Effector memory CD8-positive, alpha-beta T cell (primary cell): ENCODE results near the gene ITPR1.
A peak's percentile ranks its signal among the peaks of the same experiment; 100 is the strongest.
"Not testable (repeated sequence)": the region's sequence is repeated elsewhere in the genome, so short reads cannot be mapped to it uniquely, and the experiment has no call there.

Experiments used
- ATAC-seq: fragments of 150-1000 bp; cut with Tn5 transposase; replicated peaks from 2 replicates; pipeline ENCODE4 v1.10.0; 2021; ENCODE audit warnings: mild to moderate bottlenecking, moderate library complexity
- DNase-seq, 3 experiments: peaks; one replicate each; pipeline ENCODE4 v3.0.0; 2021
- H3K27ac Mint-ChIP-seq, 2 donors: one replicate each; pipeline ENCODE4 v1.8.0; 2022; ENCODE audit warnings: mild to moderate bottlenecking in 2 of 2, mixed read lengths in 2 of 2, moderate library complexity in 2 of 2
- H3K27me3 Mint-ChIP-seq, 2 donors: one replicate each; pipeline ENCODE4 v1.8.0; 2022; ENCODE audit warnings: mixed read lengths in 2 of 2
- H3K36me3 Mint-ChIP-seq: one replicate; pipeline ENCODE4 v1.8.0; 2022; ENCODE audit warnings: mild to moderate bottlenecking, moderate library complexity, mixed read lengths; ENCODE audit not compliant: insufficient read depth
- H3K4me1 Mint-ChIP-seq, 2 donors: one replicate each; pipeline ENCODE4 v1.8.0; 2022; ENCODE audit warnings: low read depth in 2 of 2, mixed read lengths in 2 of 2
- H3K4me3 Mint-ChIP-seq, 2 donors: one replicate each; pipeline ENCODE4 v1.8.0; 2022; ENCODE audit warnings: mild to moderate bottlenecking in 2 of 2, mixed read lengths in 2 of 2, moderate library complexity in 2 of 2
- H3K9me3 Mint-ChIP-seq, 2 donors: one replicate each; pipeline ENCODE4 v1.8.0; 2022; ENCODE audit warnings: mixed read lengths in 2 of 2

The ITPR1 gene

DNA sequence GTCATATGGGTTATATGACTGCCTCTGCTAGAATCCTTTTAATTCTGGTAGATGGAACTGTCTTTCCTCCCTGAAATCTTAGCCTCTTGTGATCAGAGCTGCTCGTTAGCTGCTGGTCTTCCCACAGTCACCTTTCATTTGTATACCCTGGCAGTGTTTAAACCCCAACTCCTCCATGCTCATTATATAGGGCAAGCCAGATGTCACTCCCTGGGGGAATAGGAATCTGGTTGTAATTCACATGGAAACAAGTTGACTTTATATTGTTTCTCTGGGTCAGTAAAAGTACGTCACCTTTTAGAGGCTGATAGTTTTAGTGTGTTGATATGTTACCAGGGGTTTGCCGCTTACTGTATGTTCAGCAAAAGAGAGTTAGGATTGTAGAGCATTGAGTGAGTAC, 103.5 kb downstream of the ITPR1 start:
- ATAC-seq (no peak), DNase-seq (no peak)
- Mint-ChIP-seq H3K4me3 (no peak overlapping the region), H3K27ac (no peak overlapping the region), H3K4me1 (peaks cover 20 to 34% of the 10 kb centered on the region in 2 donors), H3K36me3 (no peaks in the 10 kb centered on the region), H3K9me3 (no peaks in the 10 kb centered on the region), H3K27me3 (no peaks in the 10 kb centered on the region)

DNA sequence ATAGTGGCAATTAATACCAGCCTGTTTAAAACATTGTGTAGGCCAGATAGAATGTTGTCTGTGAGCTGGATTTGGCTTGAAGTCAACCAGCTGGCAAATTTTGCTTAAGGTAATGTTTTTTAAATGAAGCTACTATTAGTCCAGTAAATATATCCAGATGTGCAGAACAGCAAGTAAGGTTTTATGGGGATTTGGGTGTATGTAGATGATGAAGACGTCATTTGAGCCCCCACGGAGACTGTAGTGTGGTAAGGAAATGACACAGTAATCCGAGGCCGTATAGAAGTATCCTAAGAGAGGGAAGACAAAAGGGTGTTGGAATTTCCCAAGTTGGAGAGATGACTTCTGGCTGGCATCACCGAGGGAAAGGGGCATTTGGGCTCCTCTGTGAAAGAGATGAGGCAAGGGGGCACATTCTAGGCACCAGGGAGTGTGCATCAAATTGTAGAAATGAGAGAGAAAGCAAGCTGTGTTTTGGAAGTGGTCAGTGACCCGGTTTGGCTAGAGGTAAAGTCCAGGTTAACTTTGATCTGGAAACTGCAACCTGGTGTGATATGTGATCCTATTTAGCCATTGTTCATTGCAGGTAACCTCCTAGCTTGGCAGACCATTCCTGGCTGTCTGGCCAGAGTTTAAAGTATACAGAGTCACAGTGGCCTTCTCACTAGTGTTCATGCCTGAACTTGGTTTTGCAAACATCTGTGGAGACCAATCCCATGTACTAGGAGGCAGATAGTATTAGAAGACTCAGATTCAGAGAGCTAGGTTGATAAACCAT, 104.2 kb downstream of the ITPR1 start:
- no peaks in the 10 kb centered on the region for H3K27me3 Mint-ChIP-seq
- H3K4me1 Mint-ChIP-seq: peaks cover 18 to 34% of the 10 kb centered on the region in 2 donors

DNA sequence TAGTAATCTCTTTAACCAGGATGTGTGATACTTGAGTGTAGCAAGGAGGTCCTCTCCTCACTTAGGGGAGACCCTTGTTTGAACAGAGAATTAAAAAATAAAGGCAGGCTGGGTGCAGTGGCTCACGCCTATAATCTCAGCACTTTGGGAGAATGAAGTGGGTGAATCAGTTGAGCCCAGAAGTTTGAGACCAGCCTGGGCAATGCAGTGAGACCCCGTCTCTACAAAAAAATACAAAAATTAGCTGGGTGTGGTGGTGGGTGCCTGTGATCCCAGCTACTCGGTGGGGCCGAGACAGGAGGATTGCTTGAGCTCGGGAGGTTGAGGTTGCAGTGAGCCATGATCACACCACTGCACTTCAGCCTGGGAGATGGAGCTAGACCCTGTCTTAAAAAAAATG, 105.1 kb downstream of the ITPR1 start:
- not testable (repeated sequence) for H3K27ac Mint-ChIP-seq, ATAC-seq, H3K4me3 Mint-ChIP-seq, H3K36me3 Mint-ChIP-seq, H3K9me3 Mint-ChIP-seq, DNase-seq, H3K27me3 Mint-ChIP-seq
- peaks cover 17 to 29% of the 10 kb centered on the region in 2 donors for H3K4me1 Mint-ChIP-seq

More for the DNA sequence above, 104.2 kb downstream of the ITPR1 start:
- no peaks in the 10 kb centered on the region for H3K9me3 Mint-ChIP-seq
- H3K4me3 Mint-ChIP-seq: no peak overlapping the region
- no peaks in the 10 kb centered on the region for H3K36me3 Mint-ChIP-seq
- DNase-seq: no peak
- H3K27ac Mint-ChIP-seq: no peak overlapping the region
- ATAC-seq: no peak

DNA sequence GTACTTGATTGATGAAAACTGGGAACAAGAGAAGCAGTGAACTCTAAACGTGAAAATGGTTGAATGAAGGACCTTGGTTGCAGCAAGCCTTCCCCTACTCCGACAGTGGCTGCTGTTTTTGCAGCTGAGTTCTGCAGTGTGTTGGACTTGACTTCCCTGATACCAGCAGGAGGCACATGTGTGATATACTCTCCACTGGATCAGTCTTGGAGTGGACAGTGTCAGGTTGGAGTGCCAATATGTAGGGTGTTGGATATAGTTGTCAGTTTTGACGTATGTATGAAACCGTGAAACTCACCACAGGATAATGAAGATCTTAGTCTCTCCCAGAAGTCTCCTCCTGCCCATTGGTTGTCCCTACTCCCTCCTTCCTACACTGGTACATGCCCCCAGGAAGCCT, 106.5 kb downstream of the ITPR1 start:
- ATAC-seq (no peak), DNase-seq (no peak)
- Mint-ChIP-seq H3K9me3 (no peaks in the 10 kb centered on the region), H3K36me3 (no peaks in the 10 kb centered on the region), H3K4me3 (no peak overlapping the region), H3K27me3 (no peaks in the 10 kb centered on the region), H3K4me1 (peaks cover 15 to 28% of the 10 kb centered on the region in 2 donors), H3K27ac (no peak overlapping the region)

DNA sequence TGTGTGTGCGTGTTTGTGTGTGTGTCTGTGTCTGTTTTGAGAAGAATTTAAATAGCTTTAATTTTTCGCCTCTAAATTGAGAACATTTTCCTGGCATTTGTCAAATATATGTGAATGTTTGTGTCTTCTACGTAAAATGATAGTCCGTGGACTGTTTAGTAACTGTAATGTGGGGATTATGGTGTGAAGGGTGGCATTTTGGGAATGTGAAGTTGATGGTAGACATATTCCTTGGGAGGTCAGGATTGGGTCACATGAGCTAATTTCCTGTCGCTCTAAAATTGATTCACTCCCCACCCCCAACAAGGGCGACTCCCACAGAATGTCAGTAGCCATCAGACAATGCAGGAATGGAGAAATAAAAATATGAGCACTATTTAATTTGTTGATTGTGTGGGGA, 107.3 kb downstream of the ITPR1 start:
- no peak overlapping the region for H3K27ac Mint-ChIP-seq
- no peaks in the 10 kb centered on the region for H3K9me3 Mint-ChIP-seq
- no peak overlapping the region for H3K4me3 Mint-ChIP-seq
- ATAC-seq: no peak
- no peaks in the 10 kb centered on the region for H3K36me3 Mint-ChIP-seq
- no peaks in the 10 kb centered on the region for H3K27me3 Mint-ChIP-seq
- H3K4me1 Mint-ChIP-seq: peaks cover 14 to 25% of the 10 kb centered on the region in 2 donors
- no peak for DNase-seq

DNA sequence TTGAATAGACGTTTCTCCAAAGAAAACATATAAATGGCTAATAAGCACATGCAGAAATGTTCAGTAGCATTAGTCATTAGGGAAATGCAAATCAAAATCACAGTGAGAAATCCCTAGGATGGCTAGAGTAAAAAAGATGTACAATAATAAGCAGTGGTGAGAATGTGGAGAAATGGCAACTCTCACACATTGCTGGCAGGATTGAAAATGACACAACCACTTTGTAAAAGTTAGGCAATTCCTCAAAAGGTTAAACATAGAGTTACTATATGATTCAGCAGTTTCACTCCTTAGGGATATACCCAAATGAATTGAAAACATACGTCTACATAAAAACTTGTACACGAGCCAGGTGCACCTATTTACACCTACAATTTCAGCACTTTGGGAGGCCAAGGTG, 108.7 kb downstream of the ITPR1 start:
- H3K4me3 Mint-ChIP-seq: no peak overlapping the region
- no peaks in the 10 kb centered on the region for H3K27me3 Mint-ChIP-seq
- DNase-seq: no peak
- H3K36me3 Mint-ChIP-seq: no peaks in the 10 kb centered on the region
- H3K4me1 Mint-ChIP-seq: peaks cover 11 to 24% of the 10 kb centered on the region in 2 donors
- no peaks in the 10 kb centered on the region for H3K9me3 Mint-ChIP-seq
- H3K27ac Mint-ChIP-seq: no peak overlapping the region
- no peak for ATAC-seq

DNA sequence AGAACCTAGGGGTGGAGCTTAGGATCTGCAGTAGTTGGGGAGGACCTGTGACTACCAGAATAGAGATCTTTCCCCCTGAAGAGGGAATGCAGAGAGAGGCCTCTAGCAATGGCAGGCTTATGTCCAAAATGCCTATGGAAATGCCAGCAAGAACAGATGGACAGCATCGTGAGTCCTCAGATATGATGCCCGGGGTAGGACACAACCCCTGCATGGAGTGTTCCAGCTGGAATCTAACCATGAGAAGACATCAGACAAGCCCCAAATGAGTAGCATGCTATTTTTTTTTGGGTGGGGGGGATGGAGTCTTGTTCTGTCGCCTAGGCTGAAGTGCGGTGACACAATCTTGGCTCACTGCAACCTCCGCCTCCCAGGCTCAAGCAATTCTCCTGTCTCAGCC, 111.5 kb downstream of the ITPR1 start:
- ATAC-seq: no peak
- DNase-seq: no peak
- H3K9me3 Mint-ChIP-seq: no peaks in the 10 kb centered on the region
- H3K27ac Mint-ChIP-seq: no peak overlapping the region
- H3K4me1 Mint-ChIP-seq: peaks cover 11 to 23% of the 10 kb centered on the region in 2 donors
- no peak overlapping the region for H3K4me3 Mint-ChIP-seq
- peaks cover 4% of the 10 kb centered on the region for H3K36me3 Mint-ChIP-seq
- no peaks in the 10 kb centered on the region for H3K27me3 Mint-ChIP-seq

DNA sequence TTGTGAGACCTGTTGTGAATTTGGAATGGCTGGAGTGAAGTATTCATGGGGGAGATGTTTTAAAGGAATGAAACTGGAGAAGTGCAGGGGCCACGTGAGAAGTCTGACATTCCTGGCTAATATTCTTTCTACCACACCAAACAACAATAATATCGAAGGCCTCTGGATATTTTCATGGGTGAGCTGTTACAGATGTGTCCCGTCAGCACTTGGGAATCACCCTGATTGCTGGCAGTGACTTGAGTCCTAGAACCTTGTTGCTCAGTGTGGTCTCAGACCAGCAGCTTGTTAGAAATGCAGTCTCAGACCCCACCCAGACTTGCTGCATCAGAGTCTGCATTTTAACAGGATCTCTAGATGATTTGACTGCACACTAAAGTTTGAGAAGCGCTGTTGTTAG, 113.8 kb downstream of the ITPR1 start:
- ATAC-seq: no peak
- H3K36me3 Mint-ChIP-seq: peaks cover 5% of the 10 kb centered on the region

DNA sequence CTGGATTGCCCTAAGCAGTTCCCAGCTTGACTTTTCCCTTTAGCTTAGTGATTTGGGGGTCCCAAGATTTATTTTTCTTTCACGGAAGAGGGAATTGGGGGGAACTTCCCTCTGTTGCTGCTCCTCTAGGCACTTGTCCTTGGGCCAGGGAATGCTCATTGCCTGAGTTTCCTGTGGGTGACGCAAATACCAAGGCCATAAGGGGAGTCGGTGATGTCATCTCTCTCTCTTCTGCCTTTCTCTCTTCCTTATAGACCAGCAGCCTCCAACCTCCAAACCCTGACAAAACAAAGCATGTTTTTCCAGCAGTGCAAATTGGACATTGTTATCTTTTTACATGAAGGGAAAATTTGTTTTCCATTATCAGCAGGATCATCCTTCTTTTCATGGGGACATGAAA, 120.2 kb downstream of the ITPR1 start:
- Mint-ChIP-seq H3K4me3 (no peak overlapping the region), H3K4me1 (peaks cover 8 to 9% of the 10 kb centered on the region in 2 donors), H3K9me3 (no peaks in the 10 kb centered on the region), H3K36me3 (peaks cover 5% of the 10 kb centered on the region), H3K27ac (no peak overlapping the region), H3K27me3 (no peaks in the 10 kb centered on the region)
- DNase-seq: no peak
- ATAC-seq: no peak

More for the DNA sequence above, 113.8 kb downstream of the ITPR1 start:
- Mint-ChIP-seq H3K4me1 (peaks cover 11 to 18% of the 10 kb centered on the region in 2 donors), H3K27ac (peak overlapping the region in 1 of 2 donors; percentile 30), H3K27me3 (no peaks in the 10 kb centered on the region), H3K9me3 (no peaks in the 10 kb centered on the region), H3K4me3 (no peak overlapping the region)
- DNase-seq: no peak

DNA sequence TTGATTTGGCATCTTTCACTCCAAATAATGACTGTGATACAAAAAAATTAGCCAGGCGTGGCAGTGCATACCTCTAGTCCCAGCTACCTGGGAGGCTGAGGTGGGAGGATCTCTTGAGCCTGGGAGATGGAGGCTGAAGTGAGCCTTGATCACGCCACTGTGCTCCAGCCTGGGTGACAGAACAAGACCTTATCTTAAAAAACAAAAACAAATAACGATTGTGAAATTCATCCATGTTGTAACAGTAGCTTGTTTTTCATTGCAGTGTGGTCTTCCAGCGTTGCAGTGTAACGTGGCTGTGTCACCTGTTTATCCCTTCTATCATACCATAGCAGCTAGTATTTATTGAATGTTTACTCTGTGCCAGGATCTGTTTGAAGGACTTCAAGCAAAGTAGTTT, 120.9 kb downstream of the ITPR1 start:
- Mint-ChIP-seq H3K36me3 (peaks cover 5% of the 10 kb centered on the region), H3K27ac (no peak overlapping the region), H3K4me3 (no peak overlapping the region), H3K4me1 (peaks cover 9 to 14% of the 10 kb centered on the region in 2 donors), H3K9me3 (no peaks in the 10 kb centered on the region), H3K27me3 (no peaks in the 10 kb centered on the region)
- no peak for ATAC-seq
- no peak for DNase-seq

DNA sequence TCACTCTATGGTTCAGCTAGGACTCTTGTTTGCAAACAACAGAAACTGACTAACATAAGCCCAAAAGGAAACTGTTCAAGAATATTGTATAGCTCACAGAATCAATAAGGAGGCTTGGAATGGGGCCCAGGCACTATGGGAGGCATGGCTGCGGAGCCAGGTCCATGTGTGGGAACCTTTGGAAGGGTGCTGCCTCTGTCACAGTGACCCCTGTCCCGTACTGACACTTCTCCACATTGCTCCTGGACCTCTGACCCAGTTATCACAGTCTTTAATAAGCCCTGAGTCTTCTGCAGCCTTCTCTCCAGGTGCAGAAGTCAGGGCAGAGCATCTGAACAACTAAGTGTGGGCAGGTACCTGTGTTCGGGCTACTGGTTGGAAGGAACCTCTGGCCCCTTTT, 121.8 kb downstream of the ITPR1 start:
- DNase-seq: no peak

DNA sequence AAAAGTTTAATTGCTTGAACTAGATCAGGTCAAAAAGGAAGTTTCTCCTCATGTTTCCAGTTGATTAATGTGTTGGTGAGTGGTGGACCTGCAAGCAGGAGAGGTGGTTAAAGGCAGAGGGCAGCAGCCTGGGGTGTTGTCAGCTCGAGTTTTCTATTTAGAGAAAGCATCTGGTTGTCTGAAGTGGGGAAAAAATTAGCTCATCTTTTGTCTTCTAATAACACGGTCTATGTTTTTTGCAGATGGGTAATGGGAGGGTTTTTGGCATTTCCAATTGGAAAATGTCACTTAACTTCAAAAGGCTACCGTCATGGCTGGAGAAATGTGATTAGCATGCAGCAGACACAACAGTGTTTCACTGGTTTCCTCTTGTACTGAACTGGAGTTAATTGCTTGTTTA, 122.6 kb downstream of the ITPR1 start:
- ATAC-seq: no peak
- no peak overlapping the region for H3K4me3 Mint-ChIP-seq
- no peaks in the 10 kb centered on the region for H3K27me3 Mint-ChIP-seq
- no peaks in the 10 kb centered on the region for H3K9me3 Mint-ChIP-seq
- no peak for DNase-seq
- H3K36me3 Mint-ChIP-seq: peaks cover 5% of the 10 kb centered on the region
- no peak overlapping the region for H3K27ac Mint-ChIP-seq
- H3K4me1 Mint-ChIP-seq: peaks cover 5 to 18% of the 10 kb centered on the region in 2 donors

More for the DNA sequence above, 121.8 kb downstream of the ITPR1 start:
- Mint-ChIP-seq H3K27me3 (no peaks in the 10 kb centered on the region), H3K36me3 (peaks cover 3% of the 10 kb centered on the region), H3K4me1 (peaks cover 5 to 18% of the 10 kb centered on the region in 2 donors), H3K9me3 (no peaks in the 10 kb centered on the region), H3K4me3 (no peak overlapping the region), H3K27ac (no peak overlapping the region)
- no peak for ATAC-seq

DNA sequence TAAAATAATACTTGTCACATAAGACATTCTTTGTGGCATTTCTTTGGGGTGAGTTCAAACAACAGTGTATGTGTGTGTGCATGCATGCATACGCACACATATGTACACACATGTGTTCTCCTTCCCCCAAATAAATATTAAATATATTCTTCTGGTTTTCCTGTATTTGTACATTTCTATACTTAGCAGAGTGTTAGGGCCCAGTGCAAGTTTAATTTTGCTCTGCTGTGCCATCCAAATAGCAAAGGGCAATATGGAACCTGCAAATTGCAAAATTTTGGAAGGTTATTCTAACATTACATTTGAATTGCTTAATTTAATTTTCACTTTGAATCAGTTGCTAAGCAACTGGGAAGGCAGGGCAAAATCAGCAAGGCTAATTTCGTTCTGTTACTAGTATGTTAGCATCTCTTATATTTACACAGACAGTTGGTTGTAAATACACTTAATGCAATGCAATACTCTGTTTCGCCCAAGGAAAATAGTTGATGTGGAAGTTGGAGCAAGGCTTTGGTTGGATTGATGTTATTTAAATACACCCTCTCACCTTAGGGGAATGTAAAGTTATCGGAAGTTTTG, 130.4 kb downstream of the ITPR1 start:
- peaks cover 5% of the 10 kb centered on the region for H3K36me3 Mint-ChIP-seq
- H3K27me3 Mint-ChIP-seq: no peaks in the 10 kb centered on the region
- no peak overlapping the region for H3K4me3 Mint-ChIP-seq
- ATAC-seq: no peak
- no peak for DNase-seq
- H3K27ac Mint-ChIP-seq: no peak overlapping the region
- H3K4me1 Mint-ChIP-seq: peaks cover 7 to 27% of the 10 kb centered on the region in 2 donors
- H3K9me3 Mint-ChIP-seq: no peaks in the 10 kb centered on the region

DNA sequence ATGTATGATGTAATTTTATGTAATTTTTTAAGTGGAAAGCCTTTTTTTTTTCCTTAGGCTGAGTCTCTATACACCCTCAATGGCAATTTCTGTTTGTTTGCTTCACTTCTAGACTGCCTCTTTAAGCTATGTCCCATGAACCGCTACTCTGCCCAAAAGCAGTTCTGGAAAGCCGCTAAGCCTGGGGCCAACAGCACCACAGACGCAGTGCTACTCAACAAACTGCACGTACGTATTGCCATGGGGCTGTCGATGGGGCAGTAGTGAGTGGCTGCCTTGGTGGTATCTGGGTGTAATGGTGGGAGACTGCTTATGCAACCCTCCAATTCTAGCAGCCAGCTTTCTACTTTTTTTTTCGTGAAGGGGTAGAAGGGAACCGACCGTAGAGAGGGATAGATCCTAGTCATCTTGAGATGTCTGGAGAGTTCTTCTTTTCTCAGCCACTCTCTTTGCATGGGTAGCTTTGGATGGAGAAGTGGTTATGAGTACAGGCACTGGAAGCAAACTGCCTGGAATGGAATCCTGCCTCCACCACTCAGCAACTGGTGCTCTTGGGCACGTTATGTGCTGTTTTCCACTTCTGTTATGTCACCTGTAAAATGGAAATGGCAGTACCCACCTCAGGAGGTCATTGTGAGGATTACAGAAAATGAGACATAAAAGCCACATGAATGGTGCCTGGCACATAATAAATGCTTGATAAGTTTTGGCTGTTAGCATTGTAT, 134.7 kb downstream of the ITPR1 start:
- no peak for ATAC-seq
- no peak overlapping the region for H3K4me3 Mint-ChIP-seq
- no peaks in the 10 kb centered on the region for H3K9me3 Mint-ChIP-seq
- no peak for DNase-seq
- H3K27ac Mint-ChIP-seq: peak overlapping the region in 1 of 2 donors; percentile 2
- H3K4me1 Mint-ChIP-seq: peaks cover 3 to 10% of the 10 kb centered on the region in 2 donors
- H3K36me3 Mint-ChIP-seq: no peaks in the 10 kb centered on the region
- H3K27me3 Mint-ChIP-seq: no peaks in the 10 kb centered on the region
